NCI-H146 treated with DMSO at 0.1 percent for 48 hours (cell line): ENCODE data around the gene BTG1.
"Not testable (repeated sequence)": the region's sequence is repeated elsewhere in the genome, so short reads cannot be mapped to it uniquely, and the experiment has no call there.

Experiments used
- DNase-seq: peaks from one replicate; lab custom pipeline; 2025; ENCODE audit not compliant: unreplicated experiment; lab: John Stamatoyannopoulos, UW

Gene BTG1

GRCh38 chr12:92105110-92105509, 40.5 kb downstream of the BTG1 start:
- DNase-seq: no peak

GRCh38 chr12:92102606-92103005, 43.0 kb downstream of the BTG1 start:
- DNase-seq: no peak

DNA sequence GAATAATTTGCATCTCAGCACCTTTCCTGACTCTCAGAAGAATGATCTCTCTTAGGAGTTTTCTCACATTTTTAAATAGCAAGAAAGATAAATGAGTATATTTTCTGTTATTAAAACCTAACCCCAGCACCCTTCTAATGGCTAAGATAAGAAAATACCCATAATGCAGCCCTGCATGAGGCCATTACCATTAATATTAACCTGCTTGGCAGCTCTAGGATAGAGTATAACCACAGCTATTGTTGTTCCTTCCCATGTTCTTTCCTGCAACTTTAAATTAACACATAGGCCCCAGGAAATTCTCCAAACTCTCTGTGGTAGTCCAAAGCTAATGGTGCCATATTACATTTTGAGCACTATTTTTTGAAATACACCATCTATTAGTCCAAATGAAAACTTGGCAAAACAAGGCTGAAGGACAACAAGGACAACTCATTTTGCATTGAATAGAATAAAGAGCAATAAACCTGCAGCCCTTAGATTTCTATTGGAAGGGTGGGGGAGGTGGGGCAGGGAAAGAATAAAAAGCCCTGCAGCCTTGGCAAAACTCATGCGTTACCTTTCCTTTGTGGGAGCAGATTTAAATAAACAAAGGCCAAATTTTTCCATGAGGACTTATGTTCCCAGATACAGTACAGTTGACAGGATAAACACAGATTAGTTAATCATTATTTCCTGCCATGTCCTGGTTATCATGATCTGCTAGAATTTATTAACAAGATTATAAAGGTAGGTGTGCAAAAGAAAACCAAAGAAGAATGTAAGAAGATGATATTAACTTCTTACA, 46.9 kb downstream of the BTG1 start:
- no peak for DNase-seq

GRCh38 chr12:92096346-92097136, 49.1 kb downstream of the BTG1 start:
- no peak for DNase-seq

GRCh38 chr12:92094751-92095161, 50.9 kb downstream of the BTG1 start:
- no peak for DNase-seq

GRCh38 chr12:92094301-92094700, 51.3 kb downstream of the BTG1 start:
- not testable (repeated sequence) for DNase-seq
